Activated naive CD4-positive, alpha-beta T cell treated with anti-CD3 and anti-CD28 coated beads, Interleukin-2, amount 10 ng/mL, durations not matched to agents 7 days and 5 days (primary cell): Measurements from ENCODE around the gene ACTR10.

Experiments used
- CTCF ChIA-PET: fragments of 350-600 bp; sonication (Branson Sonifier 250); formaldehyde crosslinking; loops from one replicate; lab custom pipeline; 2021; ENCODE audit warnings: antibody characterized with exemption; lab: Charles Lee
- DNase-seq: peaks from one replicate; pipeline ENCODE4 v3.0.0-alpha.2; 2020
- H3K27ac Mint-ChIP-seq: one replicate; pipeline ENCODE4 v1.8.0; 2021; ENCODE audit warnings: mild to moderate bottlenecking, moderate library complexity, mixed read lengths
- H3K27me3 Mint-ChIP-seq: one replicate; pipeline ENCODE4 v1.8.0; 2021; ENCODE audit warnings: mild to moderate bottlenecking, mixed read lengths
- H3K36me3 Mint-ChIP-seq: one replicate; pipeline ENCODE4 v1.8.0; 2021; ENCODE audit warnings: mixed read lengths
- H3K4me1 Mint-ChIP-seq: one replicate; pipeline ENCODE4 v1.8.0; 2021; ENCODE audit warnings: mixed read lengths
- H3K4me3 Mint-ChIP-seq: one replicate; pipeline ENCODE4 v1.8.0; 2021; ENCODE audit warnings: mild to moderate bottlenecking, moderate library complexity, mixed read lengths
- H3K9me3 Mint-ChIP-seq: one replicate; pipeline ENCODE4 v1.8.0; 2021; ENCODE audit warnings: mixed read lengths

The ACTR10 gene

DNA sequence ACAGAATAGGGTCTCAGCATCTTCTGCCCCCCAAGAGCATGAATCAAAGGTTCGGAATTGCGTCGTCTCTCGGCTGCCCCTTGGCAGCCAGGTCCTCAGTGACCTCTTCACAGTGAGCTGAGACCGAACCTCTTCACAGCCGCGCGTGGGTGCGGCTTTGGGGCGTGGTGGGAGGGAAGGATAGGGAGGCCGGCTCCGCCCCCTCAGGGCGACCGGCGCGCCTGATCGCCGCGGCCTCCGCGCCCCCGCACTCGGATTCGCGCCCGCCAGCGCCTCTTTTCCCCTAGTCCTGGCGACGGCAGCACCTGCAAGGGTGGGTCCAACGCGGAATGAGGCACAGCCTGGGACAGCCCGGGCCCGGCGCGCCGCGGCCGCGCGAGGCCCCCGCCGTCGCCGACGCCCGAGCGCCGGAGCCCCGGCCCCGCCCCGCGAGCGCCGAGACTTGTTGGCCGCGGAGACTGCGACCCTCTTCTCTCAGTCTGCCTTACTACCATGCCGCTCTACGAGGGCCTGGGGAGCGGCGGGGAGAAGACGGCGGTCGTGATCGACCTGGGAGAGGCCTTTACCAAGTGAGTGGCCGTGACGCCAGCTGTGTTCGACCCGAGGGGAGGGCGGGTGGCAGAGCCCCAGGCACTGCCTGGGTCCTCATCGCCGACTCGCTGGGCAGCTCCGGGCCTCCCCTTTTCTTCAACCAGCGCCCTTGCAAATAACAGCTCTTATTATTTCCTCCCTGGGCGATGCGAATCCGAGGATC lies at the start of gene ACTR10:
Gene ACTR10 (plus strand): TSS at position 424 of the 754 bp plus-strand sequence. CDS start 69 bp downstream, at position 493.
- DNase-seq = peak; percentile 88
- H3K36me3 Mint-ChIP-seq = peaks cover 7% of the 10 kb centered on the region
- H3K9me3 Mint-ChIP-seq = no peaks in the 10 kb centered on the region
- peaks cover 4% of the 10 kb centered on the region for H3K27me3 Mint-ChIP-seq
- CTCF ChIA-PET = interaction anchor here (1.0 kb wide), 1 partner anchor 25 kb away, joined by 5 read pairs; no protein-coding TSS in a partner anchor
- peak within 1 kb of the TSS; percentile 96 for H3K27ac Mint-ChIP-seq
- H3K4me3 Mint-ChIP-seq = peak within 1 kb of the TSS; percentile 94
- H3K4me1 Mint-ChIP-seq = peaks cover 28% of the 10 kb centered on the region

DNA sequence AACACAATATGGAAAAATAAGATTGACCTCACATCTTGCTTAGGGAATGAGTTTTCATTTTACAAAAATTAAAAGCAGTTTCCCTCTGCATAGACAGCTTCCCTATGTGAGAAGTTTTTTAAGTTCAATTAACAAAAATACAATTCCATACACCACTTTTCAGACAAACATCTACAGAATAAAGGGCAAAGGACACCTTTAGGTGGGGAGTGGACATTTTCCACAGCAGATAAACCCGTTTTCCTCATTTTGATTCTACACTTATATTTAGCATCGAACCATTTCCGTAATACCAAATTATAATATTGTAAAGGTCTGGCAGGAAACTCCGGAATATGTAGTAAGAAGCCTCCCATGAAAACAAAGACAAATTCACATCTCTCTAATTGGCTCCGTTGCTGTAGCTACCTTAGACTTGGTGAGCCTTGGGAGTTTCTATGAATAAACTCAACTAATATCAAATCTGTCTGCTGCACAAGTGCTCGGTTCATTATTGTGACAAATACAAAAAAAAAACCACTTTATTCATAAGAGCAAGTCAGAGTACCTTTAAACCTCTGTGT lies 49.6 kb upstream of the ACTR10 start:
- Mint-ChIP-seq H3K27ac (no peak overlapping the region), H3K27me3 (peaks cover 55% of the 10 kb centered on the region), H3K4me1 (peaks cover 20% of the 10 kb centered on the region), H3K9me3 (no peaks in the 10 kb centered on the region), H3K4me3 (no peak overlapping the region), H3K36me3 (no peaks in the 10 kb centered on the region)
- CTCF ChIA-PET = interaction anchor here (1.2 kb wide), 1 partner anchor 42 kb away, joined by 3 read pairs; no protein-coding TSS in a partner anchor
- no peak for DNase-seq

DNA sequence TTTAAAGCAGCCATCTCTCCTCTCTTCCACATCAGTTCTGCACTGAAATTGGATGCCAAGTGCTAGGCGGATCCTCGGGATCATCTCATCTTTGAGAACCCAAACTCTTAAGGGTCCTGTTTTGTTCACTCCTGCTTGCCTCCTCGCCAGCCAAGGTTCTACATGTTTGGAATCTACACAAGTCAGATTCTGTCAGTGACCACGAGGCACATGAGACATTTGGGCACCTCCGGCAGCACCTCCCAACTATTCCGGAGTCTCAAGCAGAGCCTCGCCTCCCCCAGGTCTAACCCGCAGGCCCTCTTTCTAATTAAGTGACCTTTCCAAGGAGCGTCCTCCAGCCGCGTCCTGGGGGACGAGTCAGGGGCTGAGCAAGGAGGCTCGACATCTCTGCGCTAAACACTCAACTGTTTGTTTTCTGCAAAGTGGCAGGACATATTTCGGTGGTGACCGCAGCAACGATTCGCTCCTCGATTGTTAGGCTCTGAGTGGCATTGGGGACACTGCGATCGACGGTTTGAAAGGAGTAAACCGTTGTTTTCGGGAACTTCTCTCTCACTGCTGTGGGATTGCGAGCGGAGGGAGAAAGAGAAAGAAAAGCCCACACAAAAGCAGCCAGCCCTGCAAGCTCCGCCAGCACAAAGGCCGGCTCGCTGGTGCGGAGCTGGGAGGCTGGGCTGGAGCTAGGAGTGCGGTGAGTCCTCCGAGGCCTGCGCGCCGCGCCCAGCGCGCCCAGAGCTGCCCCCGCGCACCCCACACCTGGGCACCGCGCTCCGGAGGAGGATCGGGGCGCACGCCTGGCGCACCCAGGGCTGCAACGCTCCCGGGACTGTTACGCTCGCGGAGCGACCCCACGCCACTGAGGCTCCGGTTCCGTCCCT lies 48.6 kb upstream of the ACTR10 start:
- H3K4me1 Mint-ChIP-seq = peaks cover 20% of the 10 kb centered on the region
- CTCF ChIA-PET = no interaction called here
- no peaks in the 10 kb centered on the region for H3K9me3 Mint-ChIP-seq
- H3K27me3 Mint-ChIP-seq = peaks cover 53% of the 10 kb centered on the region
- no peak overlapping the region for H3K27ac Mint-ChIP-seq
- H3K36me3 Mint-ChIP-seq = no peaks in the 10 kb centered on the region
- no peak for DNase-seq
- H3K4me3 Mint-ChIP-seq = peak overlapping the region; percentile 73

DNA sequence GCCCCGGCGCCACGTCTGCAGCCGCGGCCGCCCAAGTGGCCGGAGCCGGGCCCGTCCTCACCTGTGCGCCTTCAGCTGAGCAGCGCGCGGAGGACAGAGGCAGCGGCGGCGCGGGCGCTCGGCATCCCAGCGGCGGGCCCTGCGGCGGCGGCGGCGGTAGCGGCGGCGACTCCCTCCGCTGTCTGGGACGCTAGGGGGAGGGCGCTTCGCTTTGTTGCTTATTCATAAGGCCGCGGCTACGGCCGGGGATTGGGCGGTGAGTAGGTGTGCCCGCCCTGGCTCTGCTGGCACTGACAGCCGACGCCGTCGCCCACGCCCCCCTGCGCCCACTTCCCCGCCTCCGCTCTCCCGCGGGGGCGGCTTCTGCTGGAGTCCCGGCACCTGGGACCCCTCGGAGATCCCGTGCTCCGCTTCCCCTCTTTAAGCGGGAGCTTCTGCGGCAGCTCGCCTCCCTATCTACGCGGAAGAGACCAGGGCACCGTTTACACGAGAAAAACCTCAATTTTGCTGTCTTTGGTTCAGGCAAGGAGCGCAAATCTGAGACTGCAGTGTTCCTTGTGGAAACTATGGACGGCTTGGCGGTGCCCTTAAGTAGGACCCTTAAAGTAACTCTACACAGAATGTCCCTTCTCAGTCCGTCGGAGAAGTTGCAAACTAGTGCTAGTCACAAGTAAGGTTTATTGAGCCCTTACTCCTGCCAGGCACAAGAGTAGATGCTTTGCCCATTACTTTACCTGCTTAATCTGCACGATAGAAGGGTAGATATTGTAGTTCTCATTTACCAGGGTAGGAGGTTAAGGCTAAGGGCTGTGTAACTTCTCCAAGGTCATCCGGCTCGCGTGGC lies 47.7 kb upstream of the ACTR10 start, which contains the start of gene ARMH4:
Gene ARMH4 (minus strand): TSS at position 200 of the 844 bp plus-strand sequence. CDS start 12,855 bp downstream, outside the sequence.
- peaks cover 50% of the 10 kb centered on the region for H3K27me3 Mint-ChIP-seq
- H3K27ac Mint-ChIP-seq = no peak within 1 kb of the TSS
- peak within 1 kb of the TSS; percentile 73 for H3K4me3 Mint-ChIP-seq
- H3K9me3 Mint-ChIP-seq = no peaks in the 10 kb centered on the region
- H3K4me1 Mint-ChIP-seq = peaks cover 20% of the 10 kb centered on the region
- H3K36me3 Mint-ChIP-seq = no peaks in the 10 kb centered on the region
- CTCF ChIA-PET = no interaction called here
- peak; percentile 88 for DNase-seq

DNA sequence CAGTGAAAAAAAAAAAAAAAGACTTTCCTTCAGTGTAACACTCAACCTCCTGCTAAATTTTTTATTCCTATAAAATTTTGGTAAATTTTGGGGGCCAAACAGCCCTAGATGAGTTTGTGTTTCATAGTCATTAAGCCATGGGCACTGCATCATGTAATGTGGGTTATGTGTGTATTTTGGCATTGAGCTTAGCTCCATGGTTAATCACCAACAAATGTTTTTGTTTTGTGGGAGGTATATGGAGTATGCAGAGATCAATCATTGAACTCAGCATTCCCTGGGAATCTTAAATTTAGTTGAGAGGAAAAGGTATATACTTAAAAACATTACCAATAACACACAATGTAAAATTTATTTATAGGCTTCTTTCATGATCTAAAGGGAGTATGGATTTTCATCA lies 39.4 kb upstream of the ACTR10 start:
- Mint-ChIP-seq H3K9me3 (no peaks in the 10 kb centered on the region), H3K36me3 (no peaks in the 10 kb centered on the region), H3K4me1 (no peaks in the 10 kb centered on the region), H3K4me3 (no peak overlapping the region), H3K27ac (no peak overlapping the region), H3K27me3 (peaks cover 12% of the 10 kb centered on the region)
- DNase-seq = no peak
- CTCF ChIA-PET = no interaction called here

DNA sequence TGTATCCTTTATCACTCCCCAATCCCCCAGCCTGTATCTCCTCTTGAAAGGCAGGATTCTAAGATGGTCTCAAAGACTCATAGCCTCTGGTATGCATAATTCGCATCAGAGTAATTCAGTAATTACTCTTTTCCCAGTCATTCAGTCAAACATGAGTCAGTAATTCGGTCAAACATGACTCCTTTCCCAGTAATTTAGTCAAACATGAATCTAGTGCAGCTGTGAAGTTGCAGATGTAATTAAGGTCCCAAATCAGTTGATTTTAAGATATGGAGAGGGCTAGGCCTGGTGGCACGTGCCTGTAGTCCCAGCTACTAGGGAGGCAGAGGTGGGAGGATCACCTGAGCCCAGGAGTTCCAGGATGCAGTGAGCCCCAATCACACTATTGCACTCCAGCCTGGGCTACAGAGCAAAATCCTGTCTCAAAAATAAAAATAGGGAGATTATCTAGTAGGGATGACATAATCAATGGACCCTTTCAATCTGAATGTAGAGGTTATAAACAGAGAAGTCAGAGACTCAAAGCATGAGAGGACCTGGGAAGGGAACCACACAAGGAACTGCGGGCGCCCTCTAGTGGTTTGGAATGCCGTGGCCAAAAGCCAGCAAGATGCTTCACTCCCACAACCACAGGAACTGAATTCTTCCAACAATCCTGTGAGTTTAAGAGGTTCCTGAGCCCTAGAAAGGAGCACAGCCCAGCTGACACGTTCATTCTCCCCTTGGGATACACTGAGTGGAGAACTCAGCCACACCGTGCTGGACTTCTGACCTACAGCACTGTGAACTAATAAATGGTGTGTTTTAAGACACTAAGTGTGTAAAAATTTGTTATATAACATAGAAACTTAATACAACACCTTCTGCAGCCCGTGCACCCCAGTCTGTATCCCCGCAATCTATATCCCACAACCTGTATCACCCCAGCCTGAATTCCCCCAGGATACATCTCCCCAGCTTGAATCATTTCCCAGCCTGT lies 33.7 kb upstream of the ACTR10 start:
- Mint-ChIP-seq H3K27me3 (peaks cover 17% of the 10 kb centered on the region), H3K4me1 (peaks cover 7% of the 10 kb centered on the region), H3K4me3 (no peak overlapping the region), H3K27ac (no peak overlapping the region), H3K36me3 (no peaks in the 10 kb centered on the region), H3K9me3 (no peaks in the 10 kb centered on the region)
- CTCF ChIA-PET = interaction anchor here (1.6 to 6.1 kb wide), 2 partner anchors 11 to 58 kb away, joined by 4 to 53 read pairs; no protein-coding TSS in a partner anchor
- peak; percentile 83 for DNase-seq

DNA sequence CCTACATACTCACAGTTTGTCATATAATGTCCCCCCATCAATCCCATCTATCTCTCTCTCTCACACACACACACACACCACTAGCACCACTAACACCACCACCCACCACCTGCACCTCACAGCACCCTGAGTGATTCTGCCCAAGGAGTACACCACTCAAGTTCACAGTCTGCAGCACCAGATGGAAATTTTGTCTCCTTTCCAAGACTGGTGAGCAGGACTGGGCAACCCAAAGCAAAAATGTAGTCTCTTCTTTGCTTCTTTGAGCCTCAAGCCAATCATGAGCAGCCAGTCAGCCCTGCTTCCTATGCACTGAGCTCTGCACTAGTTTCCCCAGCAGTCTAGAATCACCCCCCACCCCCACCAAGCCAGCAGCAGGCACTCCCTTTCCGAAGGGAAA lies 32.9 kb upstream of the ACTR10 start:
- Mint-ChIP-seq H3K36me3 (no peaks in the 10 kb centered on the region), H3K27ac (no peak overlapping the region), H3K27me3 (peaks cover 17% of the 10 kb centered on the region), H3K4me1 (peaks cover 7% of the 10 kb centered on the region), H3K9me3 (no peaks in the 10 kb centered on the region), H3K4me3 (no peak overlapping the region)
- DNase-seq = no peak
- CTCF ChIA-PET = interaction anchor here (1.6 to 6.1 kb wide), 2 partner anchors 12 to 58 kb away, joined by 4 to 53 read pairs; no protein-coding TSS in a partner anchor

DNA sequence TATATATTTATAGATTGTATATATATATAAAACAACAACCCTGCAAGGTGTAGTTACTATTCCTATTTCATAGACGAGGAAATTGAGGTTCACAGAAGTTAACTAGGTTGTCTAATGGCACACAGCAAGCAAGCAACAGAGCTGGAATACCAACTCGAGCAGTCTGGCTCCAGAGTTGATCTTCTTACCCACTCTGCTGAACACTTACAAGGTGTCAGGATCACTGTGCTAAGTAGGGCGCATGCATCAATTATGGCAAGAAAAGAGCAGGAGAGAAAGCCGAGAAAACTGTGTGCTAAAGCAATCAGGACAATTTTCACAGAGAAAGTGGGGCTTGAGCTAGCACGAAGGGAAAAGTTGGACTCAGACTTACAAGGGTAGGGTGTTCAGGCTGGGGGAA lies 32.1 kb upstream of the ACTR10 start:
- H3K27ac Mint-ChIP-seq = no peak overlapping the region
- CTCF ChIA-PET = interaction anchor here (1.0 to 6.1 kb wide), 4 partner anchors 13 to 228 kb away, joined by 3 to 53 read pairs (median 4); partner anchors contain the start of gene TOMM20L

DNA sequence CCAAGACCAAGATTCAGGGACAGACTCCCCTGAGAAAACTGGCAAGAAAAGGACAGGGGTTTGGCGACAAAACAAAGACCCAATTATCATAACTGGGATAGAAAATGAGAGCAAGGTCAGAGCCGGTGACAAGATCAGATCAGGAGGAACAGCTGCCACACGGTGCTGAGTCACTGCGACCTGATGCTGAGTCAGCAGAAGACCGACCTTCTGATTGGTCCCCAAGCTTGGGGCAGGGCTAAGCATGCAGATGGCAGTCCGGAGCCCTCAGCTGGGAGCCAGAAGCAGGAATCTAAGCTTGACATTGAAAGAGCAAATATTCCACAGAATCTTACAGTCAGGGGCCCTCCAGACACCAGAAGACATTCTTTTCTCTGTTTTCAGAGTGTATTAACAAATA lies 28.9 kb upstream of the ACTR10 start:
- CTCF ChIA-PET = no interaction called here
- no peaks in the 10 kb centered on the region for H3K36me3 Mint-ChIP-seq
- peaks cover 22% of the 10 kb centered on the region for H3K27me3 Mint-ChIP-seq
- no peaks in the 10 kb centered on the region for H3K9me3 Mint-ChIP-seq
- H3K27ac Mint-ChIP-seq = no peak overlapping the region
- H3K4me3 Mint-ChIP-seq = no peak overlapping the region
- H3K4me1 Mint-ChIP-seq = peaks cover 7% of the 10 kb centered on the region
- peak; percentile 48 for DNase-seq

More for the DNA sequence above, 32.1 kb upstream of the ACTR10 start:
- peaks cover 7% of the 10 kb centered on the region for H3K4me1 Mint-ChIP-seq
- H3K27me3 Mint-ChIP-seq = peaks cover 17% of the 10 kb centered on the region
- no peak for DNase-seq
- no peak overlapping the region for H3K4me3 Mint-ChIP-seq
- no peaks in the 10 kb centered on the region for H3K36me3 Mint-ChIP-seq
- no peaks in the 10 kb centered on the region for H3K9me3 Mint-ChIP-seq

DNA sequence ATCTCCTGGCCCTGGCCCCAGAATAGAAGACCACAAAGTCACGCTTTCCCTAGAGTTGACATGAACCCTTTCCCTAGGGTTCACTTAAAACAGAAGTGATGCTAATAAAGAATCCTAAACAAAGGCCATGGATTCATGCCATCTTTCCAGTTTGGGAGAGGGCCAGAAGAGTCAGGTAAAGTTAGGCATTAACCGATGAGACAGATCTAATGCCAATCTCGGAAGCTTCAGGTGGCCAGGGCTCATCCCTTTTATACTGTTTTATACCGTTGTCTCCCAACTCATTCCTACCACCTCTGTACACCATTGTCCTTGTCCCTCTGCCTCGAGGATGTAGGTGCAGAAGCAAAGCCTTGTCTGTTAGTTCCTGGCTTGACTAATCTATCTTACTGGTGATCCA lies 22.8 kb upstream of the ACTR10 start:
- no peak for DNase-seq
- H3K4me1 Mint-ChIP-seq = no peaks in the 10 kb centered on the region
- no peaks in the 10 kb centered on the region for H3K9me3 Mint-ChIP-seq
- CTCF ChIA-PET = no interaction called here
- H3K27me3 Mint-ChIP-seq = peaks cover 19% of the 10 kb centered on the region
- H3K27ac Mint-ChIP-seq = no peak overlapping the region
- no peak overlapping the region for H3K4me3 Mint-ChIP-seq
- H3K36me3 Mint-ChIP-seq = no peaks in the 10 kb centered on the region

DNA sequence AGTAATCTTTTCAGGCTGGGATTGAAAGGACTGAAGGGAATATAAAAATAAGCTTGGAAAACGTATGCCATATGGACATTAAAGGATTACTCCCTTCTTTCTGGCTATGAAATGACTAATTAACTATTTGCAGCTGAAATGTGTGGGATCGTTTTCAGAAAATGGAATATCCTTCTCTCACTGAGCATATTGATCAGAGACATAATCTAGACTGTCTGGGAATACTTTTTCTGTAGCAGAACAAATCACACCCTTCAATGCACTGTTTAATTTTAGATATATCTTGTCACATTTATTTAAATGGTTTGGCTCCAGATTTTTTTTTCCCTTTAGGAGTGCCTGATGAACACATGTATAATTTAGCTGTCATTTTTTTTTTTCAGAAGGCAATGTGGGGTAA lies 10.8 kb upstream of the ACTR10 start:
- peaks cover 5% of the 10 kb centered on the region for H3K27me3 Mint-ChIP-seq
- no peaks in the 10 kb centered on the region for H3K4me1 Mint-ChIP-seq
- no peak overlapping the region for H3K27ac Mint-ChIP-seq
- no peak overlapping the region for H3K4me3 Mint-ChIP-seq
- no peak for DNase-seq
- CTCF ChIA-PET = no interaction called here
- no peaks in the 10 kb centered on the region for H3K36me3 Mint-ChIP-seq
- no peaks in the 10 kb centered on the region for H3K9me3 Mint-ChIP-seq

DNA sequence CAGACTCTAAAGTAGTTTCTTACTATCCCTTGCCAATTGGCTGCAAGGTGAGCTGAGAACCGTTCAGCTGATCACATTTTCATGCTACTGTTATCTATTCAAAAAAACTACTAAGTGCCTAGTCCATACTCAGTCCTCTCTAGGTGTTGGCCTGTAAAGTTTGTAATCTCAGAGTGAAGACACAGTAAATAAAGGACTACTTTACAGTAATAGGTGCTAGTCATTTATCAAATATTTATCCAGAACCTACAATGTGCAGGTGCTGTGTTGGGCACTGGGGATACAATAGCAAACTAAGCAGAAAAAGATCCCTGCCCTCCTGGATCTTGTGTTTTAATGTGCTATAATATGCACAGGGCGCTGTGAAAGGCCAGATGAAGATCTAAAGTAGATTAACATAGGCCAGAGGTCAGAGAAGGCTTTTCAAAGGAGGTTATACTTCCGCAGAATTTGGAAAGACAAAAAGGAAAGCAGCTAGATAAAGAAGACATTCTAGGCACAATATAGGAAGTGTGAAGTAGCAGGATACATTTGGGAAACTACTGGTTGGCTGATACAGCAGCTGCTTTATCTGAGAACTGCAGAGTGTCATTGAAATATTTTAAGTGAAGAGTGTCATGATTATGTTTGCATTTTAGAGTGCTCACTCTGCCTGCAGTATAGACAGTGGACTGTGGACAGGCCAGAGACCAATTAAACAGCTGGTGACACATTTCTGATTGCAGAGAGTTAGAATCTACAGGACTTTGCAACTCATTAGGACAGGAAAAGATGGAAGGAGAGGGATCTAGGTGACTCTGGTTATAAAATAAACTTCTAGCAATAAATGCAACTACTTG lies 8.0 kb upstream of the ACTR10 start:
- H3K36me3 Mint-ChIP-seq = no peaks in the 10 kb centered on the region
- no peaks in the 10 kb centered on the region for H3K4me1 Mint-ChIP-seq
- H3K4me3 Mint-ChIP-seq = no peak overlapping the region
- H3K27ac Mint-ChIP-seq = no peak overlapping the region
- no peak for DNase-seq
- H3K9me3 Mint-ChIP-seq = no peaks in the 10 kb centered on the region
- CTCF ChIA-PET = no interaction called here
- H3K27me3 Mint-ChIP-seq = peaks cover 6% of the 10 kb centered on the region
